NK-92 (cell line): ENCODE measurements around the gene SYNJ2.

Experiments
- DNase-seq: peaks from one replicate; lab custom pipeline; 2025; ENCODE audit not compliant: unreplicated experiment; lab: John Stamatoyannopoulos, UW

SYNJ2 gene

GRCh38 chr6:158039178-158039557 is 57.5 kb downstream of the SYNJ2 start:
- DNase-seq: no peak

- no peak for DNase-seq
Measured at GRCh38 chr6:158039571-158040050, 57.9 kb downstream of the SYNJ2 start.

- DNase-seq: no peak
Measured at GRCh38 chr6:158040051-158040803, 58.6 kb downstream of the SYNJ2 start.

GRCh38 chr6:158040804-158041347 is 59.2 kb downstream of the SYNJ2 start:
- no peak for DNase-seq

- DNase-seq: no peak
Measured at GRCh38 chr6:158041370-158041769, 59.7 kb downstream of the SYNJ2 start.

DNA sequence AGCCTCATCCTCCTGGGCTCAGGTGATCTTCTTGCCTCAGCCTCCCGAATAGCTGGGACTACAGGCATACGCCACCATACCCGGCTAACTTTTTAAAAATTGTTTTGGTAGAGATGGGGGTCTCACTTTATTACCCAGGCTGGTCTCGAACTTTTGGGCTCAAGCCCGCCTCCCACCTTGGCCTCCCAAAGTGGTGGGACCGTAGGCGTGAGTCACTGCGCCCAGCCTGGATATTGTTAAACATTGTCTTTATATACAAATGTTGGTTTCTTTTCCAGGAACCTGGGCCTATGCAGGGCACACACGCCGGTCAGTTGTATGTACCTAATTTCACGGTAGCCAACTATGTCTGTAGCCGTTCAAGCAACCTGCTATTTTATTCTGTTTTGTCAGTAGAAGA is 60.1 kb downstream of the SYNJ2 start:
- DNase-seq: no peak

GRCh38 chr6:158042245-158042798 is 60.7 kb downstream of the SYNJ2 start:
- no peak for DNase-seq

- DNase-seq: no peak
Measured at GRCh38 chr6:158043008-158043407, 61.3 kb downstream of the SYNJ2 start.

- no peak for DNase-seq
Measured at GRCh38 chr6:158043586-158044524, 62.2 kb downstream of the SYNJ2 start.

DNA sequence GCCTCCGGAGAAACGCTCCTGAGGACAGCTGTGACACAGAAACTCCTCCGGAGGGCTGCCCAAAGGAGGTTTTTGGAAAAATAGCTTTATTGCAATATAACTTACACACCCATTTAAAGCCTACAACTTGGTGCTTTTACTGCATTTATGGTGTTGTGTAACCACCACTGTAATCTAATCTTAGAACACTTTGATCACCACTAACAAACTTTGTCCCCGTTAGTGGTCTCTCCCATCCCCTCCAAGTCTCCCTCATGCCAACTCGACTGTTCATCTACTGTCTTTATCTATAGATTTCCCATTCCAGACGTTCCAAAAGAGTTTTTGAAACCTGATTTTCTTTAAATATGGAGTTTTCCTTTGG is 62.8 kb downstream of the SYNJ2 start:
- no peak for DNase-seq

- DNase-seq: no peak
Measured at GRCh38 chr6:158046201-158047126, 64.8 kb downstream of the SYNJ2 start.

DNA sequence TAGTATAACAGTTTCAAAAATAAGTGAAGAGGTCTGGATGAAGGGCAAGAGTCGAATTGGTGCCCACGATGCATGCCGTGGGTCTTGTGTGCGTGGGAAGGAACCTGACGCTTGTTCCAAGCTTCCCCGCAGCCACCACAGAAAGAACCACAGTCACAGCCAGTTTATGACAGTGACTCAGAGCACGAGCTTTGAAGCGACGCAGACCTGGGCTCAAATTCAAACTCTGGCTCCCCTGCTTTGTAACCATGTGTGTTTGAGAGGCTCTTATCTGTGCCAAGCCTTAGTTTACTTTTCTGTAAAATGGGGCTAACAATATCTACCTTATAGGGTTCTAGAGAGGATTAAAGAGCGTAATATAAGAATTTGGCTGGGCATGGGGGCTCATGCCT is 65.5 kb downstream of the SYNJ2 start:
- no peak for DNase-seq

DNA sequence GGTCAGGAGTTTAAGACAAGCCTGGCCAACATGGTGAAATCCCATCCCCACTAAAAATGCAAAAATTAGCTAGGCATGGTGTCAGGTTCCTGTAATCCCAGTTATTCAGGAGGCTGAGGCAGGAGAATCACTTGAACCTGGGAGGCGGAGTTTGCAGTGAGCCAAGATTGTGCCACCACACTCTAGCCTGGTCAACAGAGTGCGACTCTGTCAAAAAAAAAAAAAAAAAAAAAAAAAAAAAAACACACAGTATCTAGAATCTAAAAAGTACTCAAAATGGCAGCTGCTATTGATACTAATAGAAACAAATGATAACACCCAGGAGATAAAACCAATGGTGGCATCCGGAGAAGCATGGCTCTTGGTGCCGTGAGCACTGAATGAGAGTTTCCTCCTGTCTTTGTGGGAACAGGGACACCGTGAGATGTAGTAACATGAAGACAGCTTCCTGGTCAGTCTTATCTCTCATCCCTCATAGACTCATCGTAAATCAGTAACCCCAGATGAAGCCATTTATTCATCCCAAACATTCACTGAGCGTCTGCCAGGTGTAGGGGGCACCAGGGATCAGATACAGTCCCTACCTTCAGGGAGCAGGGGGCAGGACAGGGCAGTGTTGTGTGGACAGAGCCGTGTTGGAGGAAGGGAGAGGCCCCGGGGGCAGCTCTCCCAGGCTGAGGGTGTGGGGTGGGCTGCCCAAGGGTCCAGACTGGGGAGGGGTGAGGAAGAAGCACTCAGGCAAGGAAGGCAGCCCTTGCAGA is 66.1 kb downstream of the SYNJ2 start:
- no peak for DNase-seq

- no peak for DNase-seq
Measured at GRCh38 chr6:158048589-158048988, 66.9 kb downstream of the SYNJ2 start.

DNA sequence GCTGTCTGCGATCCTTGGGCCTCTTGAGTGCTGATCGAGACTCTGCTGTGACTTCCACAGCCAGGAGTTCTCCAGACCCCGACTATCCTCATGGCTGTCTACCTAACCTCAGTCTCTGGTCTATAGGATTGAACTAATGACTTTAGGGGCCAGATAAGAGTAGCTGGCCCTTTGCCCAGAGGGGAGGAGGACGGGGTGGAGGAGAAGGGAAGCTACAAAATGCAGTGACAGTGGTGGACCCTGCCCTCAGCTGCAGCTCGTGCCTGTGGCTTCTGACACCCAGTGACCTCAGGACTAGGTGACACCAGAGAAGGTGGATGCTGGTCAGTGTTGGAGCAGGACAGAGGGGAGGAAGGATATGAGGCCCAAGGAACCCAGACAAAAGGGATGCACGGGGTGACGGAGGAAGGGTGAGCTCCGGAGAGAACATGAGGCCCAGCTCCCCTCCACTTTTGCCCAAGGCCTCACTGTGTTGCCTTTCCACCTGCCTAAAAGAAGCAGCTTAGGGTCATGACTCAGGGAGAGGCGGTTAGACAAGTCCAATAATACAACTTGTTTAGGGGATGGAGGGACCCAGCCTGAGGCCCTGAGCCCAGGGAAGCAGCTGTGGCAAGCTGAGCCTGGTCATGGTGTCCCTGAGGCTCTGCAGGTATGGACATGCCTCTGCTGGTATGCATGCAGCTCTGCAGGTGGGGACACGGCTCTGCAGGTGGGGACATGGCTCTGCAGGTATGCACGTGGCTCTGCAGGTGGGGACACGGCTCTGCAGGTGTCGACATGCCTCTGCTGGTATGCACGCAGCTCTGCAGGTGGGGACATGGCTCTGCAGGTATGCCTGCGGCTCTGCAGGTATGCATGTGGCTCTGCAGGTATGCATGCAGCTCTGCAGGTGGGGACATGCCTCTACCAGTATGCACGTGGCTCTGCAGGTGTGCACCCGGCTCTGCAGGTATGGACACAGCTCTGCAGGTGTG is 67.7 kb downstream of the SYNJ2 start:
- DNase-seq: no peak

GRCh38 chr6:158050107-158050735 is 68.6 kb downstream of the SYNJ2 start:
- no peak for DNase-seq

DNA sequence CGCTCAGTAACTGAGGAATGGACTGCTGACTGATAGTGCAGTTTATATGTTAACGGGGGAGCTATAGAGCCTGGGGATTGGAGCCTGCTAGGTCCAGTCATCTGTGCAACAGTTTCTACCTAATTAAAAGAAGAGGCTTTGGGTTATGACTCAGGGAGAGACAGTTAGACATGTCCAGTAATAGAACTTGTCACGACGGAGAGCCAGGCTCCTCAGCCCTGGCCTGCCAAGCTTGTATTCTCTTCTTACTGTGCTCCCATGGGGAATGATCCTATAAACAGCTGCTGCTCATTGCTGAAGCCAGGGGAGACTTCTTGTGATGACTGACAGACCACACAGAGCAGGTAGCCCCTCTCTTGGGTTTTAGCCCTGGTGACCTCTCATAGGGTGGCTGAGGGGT is 69.3 kb downstream of the SYNJ2 start:
- DNase-seq: no peak

DNA sequence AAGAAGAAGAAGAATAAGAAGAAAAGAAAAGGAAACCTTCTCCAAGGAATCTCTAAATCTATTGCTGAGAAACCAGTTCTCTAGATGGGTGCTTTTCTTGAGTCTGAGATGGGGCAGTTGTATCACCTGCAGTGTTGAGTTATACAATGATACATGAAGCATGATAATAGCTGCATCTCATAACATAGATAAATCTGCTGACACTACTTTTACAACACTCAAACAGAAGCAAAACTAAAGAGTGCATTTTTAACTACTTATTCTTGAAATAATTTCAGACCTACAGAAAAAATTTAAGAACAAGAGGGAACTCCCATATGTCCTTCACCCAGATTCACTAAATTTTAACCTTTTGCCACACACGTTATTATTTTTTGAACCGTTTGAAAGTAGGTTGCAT is 70.3 kb downstream of the SYNJ2 start:
- no peak for DNase-seq
